Neural cell (in vitro differentiated cells): Measurements from ENCODE around the gene WNT7A.

Experiments used
- EP300 ChIP-seq: fragments of 450-650 bp; conservative IDR thresholded peaks from 2 replicates; pipeline ENCODE4 v1.6.1; 2014; ENCODE audit warnings: antibody characterized with exemption, mild to moderate bottlenecking, moderate library complexity; ENCODE audit not compliant: poor library complexity, severe bottlenecking
- EZH2 ChIP-seq: fragments of 200-600, 300-800 bp; shearing (Covaris generic), sonication (generic); IDR thresholded peaks from 2 replicates; pipeline ENCODE4 v1.6.1; 2014; ENCODE audit warnings: antibody characterized with exemption, low read length, borderline replicate concordance, mild to moderate bottlenecking; ENCODE audit not compliant: insufficient read depth, poor library complexity, severe bottlenecking
- MXI1 ChIP-seq: fragments of 450-650 bp; conservative IDR thresholded peaks from 2 replicates; pipeline ENCODE4 v1.6.1; 2014; ENCODE audit warnings: antibody characterized with exemption, mild to moderate bottlenecking; ENCODE audit not compliant: poor library complexity, severe bottlenecking
- POLR2AphosphoS5 ChIP-seq: IDR thresholded peaks from 2 replicates; pipeline ENCODE4 v1.6.1; 2012
- SMC3 ChIP-seq: fragments of 450-650 bp; conservative IDR thresholded peaks from 2 replicates; pipeline ENCODE4 v1.6.1; 2014; ENCODE audit warnings: antibody characterized with exemption, mild to moderate bottlenecking, moderate library complexity; ENCODE audit not compliant: poor library complexity
- TAF1 ChIP-seq: IDR thresholded peaks from 2 replicates; pipeline ENCODE4 v1.6.1; 2012; ENCODE audit warnings: low read depth
- TF ChIP-seq, protein P1 (sequence below): fragments of 450-650 bp; IDR thresholded peaks from 2 replicates; pipeline ENCODE4 v1.5.1; 2014; ENCODE audit warnings: antibody characterized with exemption, mild to moderate bottlenecking, moderate library complexity; ENCODE audit not compliant: poor library complexity, severe bottlenecking
- TF ChIP-seq, protein P2 (sequence below): IDR thresholded peaks from 2 replicates; pipeline ENCODE4 v1.6.1; 2012; ENCODE audit warnings: borderline replicate concordance

DNA sequence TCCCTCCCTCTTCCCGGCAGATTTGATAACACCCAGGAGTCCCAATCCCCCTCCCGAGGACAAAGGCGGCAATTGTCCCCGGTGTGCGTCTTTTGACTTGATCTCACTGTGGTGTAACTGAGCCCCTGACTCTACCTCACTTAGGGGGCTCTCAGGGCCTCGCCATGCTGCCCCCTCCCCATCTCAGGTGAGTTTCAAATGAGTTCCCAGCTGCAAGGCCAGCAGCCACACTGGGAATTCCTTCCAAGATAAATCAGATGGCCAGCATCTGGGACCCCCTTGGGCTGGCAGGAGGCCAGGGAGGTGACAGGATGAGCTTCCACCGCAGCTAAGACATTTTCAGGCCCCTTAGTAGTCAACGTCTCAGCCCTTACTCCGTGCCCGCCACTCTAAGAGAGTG lies 35.0 kb downstream of the WNT7A start:
- TF ChIP-seq, protein P1, sequence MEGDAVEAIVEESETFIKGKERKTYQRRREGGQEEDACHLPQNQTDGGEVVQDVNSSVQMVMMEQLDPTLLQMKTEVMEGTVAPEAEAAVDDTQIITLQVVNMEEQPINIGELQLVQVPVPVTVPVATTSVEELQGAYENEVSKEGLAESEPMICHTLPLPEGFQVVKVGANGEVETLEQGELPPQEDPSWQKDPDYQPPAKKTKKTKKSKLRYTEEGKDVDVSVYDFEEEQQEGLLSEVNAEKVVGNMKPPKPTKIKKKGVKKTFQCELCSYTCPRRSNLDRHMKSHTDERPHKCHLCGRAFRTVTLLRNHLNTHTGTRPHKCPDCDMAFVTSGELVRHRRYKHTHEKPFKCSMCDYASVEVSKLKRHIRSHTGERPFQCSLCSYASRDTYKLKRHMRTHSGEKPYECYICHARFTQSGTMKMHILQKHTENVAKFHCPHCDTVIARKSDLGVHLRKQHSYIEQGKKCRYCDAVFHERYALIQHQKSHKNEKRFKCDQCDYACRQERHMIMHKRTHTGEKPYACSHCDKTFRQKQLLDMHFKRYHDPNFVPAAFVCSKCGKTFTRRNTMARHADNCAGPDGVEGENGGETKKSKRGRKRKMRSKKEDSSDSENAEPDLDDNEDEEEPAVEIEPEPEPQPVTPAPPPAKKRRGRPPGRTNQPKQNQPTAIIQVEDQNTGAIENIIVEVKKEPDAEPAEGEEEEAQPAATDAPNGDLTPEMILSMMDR, result no peak
- no peak for TF ChIP-seq TAF1
- TF ChIP-seq SMC3, result no peak
- no peak for TF ChIP-seq EP300
- TF ChIP-seq EZH2, result no peak
- TF ChIP-seq MXI1, result no peak
- TF ChIP-seq, protein P2, sequence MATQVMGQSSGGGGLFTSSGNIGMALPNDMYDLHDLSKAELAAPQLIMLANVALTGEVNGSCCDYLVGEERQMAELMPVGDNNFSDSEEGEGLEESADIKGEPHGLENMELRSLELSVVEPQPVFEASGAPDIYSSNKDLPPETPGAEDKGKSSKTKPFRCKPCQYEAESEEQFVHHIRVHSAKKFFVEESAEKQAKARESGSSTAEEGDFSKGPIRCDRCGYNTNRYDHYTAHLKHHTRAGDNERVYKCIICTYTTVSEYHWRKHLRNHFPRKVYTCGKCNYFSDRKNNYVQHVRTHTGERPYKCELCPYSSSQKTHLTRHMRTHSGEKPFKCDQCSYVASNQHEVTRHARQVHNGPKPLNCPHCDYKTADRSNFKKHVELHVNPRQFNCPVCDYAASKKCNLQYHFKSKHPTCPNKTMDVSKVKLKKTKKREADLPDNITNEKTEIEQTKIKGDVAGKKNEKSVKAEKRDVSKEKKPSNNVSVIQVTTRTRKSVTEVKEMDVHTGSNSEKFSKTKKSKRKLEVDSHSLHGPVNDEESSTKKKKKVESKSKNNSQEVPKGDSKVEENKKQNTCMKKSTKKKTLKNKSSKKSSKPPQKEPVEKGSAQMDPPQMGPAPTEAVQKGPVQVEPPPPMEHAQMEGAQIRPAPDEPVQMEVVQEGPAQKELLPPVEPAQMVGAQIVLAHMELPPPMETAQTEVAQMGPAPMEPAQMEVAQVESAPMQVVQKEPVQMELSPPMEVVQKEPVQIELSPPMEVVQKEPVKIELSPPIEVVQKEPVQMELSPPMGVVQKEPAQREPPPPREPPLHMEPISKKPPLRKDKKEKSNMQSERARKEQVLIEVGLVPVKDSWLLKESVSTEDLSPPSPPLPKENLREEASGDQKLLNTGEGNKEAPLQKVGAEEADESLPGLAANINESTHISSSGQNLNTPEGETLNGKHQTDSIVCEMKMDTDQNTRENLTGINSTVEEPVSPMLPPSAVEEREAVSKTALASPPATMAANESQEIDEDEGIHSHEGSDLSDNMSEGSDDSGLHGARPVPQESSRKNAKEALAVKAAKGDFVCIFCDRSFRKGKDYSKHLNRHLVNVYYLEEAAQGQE, result no peak
- no peak for TF ChIP-seq POLR2AphosphoS5
